Activated CD8-positive, alpha-beta memory T cell treated with anti-CD3 and anti-CD28 coated beads for 48 hours (primary cell): Measurements from ENCODE around the gene SYTL5.

Source experiments
- DNase-seq, 3 experiments: peaks; one replicate each; pipeline ENCODE4 v3.0.0-alpha.2; 2020; ENCODE audit warnings: low read depth in 2 of 3, low spot score in 2 of 3

The SYTL5 gene

DNA sequence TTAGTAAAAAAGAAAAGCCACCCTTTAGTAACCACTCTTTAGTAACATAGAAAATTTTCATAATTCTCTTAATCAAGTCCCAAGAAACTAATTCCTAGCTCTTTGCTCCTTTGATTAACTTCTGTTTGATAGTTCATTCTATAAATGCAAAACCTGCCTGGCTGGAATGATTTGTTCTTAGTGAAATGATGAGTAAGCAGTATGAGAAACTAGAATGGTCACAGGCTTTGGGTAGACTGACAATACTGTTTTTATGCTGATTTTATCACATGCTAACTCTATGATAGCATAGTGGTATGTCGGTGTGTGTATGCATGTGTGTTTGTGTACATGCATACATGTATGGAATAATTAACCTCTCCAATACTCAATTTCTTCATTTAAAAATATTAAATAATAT is 81.2 kb downstream of the SYTL5 start:
- no peak for DNase-seq

DNA sequence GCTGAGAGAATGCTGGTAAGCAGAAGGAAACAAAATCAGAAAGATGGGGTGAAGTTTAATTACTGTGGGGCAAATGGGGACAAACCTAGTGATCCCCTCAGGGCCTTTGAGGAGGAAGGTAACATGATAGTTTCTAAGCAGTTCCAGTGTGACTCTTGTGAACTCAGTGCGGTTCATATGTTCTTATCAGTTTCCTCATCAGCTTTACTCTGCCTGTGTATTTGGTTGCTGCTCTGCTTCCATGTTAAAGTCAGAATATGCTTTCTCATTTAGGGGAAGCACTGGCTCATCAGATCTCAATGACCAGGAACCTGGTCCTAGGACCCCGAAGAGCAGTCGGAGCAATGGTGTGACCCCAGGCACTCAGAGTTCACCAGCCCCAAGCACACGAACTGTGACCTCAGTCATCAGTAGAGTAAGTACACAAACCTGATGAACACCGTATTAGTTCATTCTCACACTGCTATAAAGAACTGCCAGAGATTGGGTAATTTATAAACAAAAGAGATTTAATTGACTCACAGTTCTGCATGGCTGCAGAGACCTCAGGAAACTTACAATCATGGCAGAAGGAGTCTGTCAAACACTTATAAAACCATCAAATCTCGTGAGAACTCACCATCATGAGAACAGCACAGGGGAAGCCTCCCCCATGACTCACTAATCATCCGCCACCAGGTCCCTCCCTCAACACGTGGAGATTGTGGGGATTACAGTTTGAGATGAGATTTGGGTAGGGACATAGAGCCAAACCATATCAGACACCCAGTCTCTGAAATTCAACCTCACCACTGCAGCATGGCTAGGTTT is 83.0 kb downstream of the SYTL5 start:
- DNase-seq = no peak

DNA sequence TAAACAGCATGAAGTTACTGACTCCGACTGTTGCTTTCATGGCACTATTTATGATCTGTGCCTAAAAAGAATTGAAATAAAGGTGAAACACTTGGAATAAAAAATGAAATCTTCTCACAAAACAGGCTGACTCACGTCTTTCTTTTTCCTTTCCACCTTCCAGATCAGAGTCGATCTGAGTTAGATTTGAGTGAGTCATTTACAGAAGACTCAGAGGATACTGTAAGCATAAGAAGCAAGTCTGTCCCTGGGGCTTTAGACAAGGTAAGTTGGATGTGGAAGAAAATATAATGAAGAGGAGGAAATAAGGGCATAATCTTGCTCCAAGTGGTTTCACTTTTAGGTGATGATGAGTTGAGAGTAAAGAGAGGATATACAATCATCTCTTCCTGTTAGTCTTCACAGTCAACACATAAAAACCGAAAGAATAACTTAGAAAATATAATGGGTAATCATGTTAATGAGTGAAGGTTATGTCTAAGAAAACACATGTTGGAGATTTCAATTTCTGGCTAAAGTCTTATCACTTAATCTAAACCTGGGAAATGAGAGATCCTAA is 89.7 kb downstream of the SYTL5 start:
- DNase-seq = no peak

DNA sequence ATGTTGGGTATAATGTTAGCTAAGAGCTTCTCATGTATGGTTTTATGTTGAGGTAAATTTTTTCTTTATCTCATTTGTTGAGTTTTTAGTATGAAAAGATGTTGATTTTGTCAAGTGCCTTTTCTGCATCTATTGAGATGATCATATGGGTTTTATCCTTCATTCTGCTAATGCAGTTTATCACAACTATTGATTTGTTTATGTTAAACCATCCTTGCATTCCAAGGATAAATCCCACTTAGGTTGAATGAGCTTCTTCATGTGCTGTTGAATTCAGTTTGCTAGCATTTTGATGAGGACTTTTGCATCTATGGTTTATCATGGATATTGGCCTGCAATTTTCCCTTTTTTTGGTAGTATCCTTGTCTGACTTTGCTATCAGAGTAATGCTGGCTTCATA is 93.3 kb downstream of the SYTL5 start:
- no peak for DNase-seq

DNA sequence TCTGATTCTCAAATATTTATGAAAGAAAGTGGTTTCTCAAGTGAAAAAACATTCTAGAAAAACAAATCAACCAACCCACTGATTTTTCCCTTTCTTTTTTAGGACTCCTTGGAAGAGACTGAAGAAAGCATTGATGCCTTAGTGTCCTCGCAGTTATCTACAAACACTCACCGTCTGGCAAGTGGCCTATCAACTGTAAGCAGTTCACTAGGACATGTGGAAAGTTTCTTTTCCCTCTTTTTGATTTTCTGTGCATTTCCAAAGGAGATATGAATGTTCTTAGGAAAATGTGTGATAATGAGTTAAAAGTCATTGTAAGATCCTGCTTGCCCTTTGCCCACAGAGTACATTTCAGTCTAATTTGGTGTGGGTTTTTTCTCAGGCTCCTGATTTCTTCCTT is 95.9 kb downstream of the SYTL5 start:
- no peak for DNase-seq

DNA sequence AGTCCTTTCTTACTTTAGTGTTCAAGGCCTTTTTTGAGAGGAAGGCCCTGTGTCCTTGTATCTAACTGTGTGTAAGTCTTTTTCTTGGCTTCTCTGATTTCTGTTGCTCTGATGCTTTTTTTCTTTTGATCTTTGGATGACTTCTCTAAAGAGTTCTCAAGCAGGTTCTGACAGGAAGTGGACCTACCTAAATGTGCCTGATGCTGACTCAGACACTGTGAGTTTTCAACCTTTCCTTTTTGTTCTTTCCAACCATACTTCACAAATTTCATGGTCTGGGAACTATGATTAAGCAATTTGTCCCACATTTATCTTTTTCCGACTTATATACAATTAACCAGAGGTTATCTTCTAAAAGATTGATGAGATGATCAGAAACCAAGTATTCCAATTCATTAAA is 96.5 kb downstream of the SYTL5 start:
- no peak for DNase-seq

DNA sequence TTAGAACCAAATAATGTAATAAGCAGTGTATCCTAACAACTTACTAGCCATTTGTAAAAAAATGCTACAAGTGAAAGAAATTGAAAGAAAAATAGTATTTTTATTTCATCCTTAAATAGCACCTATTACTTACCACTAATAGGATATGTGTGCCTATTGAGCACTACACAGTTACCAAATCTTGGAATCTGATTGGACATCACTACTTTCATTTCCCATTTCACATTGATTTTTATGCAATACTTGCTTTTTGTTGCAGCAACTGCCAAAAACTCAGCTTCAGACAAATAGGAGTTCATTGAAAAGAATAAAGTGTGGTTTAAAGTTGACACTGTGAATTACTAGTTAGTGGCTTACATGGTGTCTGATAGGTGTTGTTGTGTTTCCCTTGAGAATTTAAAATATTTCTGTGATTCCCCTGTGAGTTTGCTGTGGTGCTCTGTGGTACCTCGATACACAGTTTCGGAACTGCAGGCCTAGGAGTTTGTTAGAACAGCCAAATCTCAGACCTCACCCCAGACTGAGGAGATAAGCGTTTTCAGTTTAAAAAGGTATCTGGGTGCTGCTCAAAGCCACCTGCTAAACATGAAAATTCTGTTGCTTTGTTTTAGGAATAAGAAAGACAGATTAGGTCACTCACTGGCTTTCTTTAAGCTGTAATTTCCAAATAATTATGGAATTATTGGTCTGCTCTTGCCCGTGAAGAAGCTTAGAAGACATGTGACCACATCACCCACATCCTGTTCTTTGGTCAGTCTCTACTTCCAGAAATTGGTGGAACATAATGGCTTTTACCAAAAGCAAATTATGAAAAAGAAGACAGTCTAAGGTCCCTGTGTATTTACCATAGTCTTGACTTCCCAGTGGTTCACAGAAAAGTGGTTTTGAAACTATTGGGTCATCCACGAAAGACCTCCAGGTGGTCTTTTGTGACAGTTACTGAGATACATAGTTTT is 97.8 kb downstream of the SYTL5 start:
- no peak for DNase-seq

DNA sequence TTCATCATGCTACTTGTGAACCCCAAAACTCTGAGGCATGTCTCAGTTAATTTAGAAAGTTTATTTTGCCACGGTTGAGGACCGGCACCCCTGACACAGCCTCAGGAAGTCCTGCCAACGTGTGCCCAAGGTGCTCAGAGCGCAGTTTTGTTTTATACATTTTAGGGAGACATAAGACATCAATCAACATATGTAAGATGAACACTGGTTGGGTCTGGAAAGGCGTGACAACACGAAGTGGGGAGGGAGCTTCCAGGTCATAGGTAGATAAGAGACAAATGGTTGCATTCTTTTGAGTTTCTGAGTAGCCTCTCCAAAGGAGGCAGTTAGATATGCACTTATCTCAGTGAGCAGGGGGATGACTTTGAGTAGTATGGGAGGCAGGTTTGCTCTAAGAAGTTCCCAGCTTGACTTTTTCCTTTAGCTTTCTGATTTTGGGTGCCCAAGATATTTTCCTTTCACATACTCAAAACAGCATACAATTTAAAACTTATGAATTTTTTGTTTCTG is 98.9 kb downstream of the SYTL5 start:
- DNase-seq = no peak

DNA sequence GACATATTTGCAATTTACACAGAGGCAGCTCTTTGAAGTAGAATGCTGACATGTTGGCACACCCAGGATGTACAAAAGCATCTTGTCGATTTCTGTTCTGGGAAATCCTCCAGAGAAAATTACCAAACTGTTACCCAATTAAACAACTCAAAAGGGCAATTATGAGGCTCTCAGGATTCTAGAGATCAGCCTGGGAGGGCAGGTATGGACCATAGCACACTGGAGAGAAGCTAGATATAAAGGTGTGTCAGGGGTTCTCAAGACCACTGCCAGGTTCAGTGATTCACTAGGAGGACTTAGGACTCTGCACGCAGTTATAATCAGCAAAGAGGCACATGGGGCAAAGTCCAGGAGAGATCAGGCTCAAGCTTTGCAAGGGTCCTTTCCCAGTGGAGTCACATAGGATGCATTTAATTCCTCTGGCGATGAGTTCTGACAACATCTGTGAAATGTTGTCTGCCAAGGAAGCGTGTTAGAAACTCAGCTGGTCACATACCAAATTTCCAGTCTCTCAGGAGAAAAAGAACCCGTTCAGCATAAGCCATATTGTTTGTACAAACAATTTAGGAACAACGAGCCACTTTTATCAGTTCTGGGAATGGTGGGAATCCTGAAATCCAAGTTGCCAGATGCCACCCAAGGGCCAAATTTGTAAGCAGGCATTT is 100.8 kb downstream of the SYTL5 start:
- no peak for DNase-seq

DNA sequence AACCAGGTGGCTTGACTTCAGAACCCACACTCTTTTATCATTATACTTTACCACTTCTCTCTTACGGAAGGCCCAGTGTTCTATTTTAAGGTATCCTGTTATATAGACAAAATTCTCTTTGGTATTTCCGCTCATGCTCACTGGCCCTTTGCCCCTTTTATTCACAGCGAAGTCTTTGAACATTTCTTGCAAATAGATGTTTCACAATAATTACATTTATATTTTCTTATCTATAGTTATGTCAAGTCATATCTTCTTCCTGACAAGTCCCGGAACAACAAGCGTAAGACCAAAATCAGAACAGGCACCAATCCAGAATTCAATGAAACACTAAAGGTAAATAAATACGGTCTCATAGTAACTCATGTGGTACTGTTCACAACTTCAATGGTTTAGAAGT is 102.0 kb downstream of the SYTL5 start:
- no peak for DNase-seq

DNA sequence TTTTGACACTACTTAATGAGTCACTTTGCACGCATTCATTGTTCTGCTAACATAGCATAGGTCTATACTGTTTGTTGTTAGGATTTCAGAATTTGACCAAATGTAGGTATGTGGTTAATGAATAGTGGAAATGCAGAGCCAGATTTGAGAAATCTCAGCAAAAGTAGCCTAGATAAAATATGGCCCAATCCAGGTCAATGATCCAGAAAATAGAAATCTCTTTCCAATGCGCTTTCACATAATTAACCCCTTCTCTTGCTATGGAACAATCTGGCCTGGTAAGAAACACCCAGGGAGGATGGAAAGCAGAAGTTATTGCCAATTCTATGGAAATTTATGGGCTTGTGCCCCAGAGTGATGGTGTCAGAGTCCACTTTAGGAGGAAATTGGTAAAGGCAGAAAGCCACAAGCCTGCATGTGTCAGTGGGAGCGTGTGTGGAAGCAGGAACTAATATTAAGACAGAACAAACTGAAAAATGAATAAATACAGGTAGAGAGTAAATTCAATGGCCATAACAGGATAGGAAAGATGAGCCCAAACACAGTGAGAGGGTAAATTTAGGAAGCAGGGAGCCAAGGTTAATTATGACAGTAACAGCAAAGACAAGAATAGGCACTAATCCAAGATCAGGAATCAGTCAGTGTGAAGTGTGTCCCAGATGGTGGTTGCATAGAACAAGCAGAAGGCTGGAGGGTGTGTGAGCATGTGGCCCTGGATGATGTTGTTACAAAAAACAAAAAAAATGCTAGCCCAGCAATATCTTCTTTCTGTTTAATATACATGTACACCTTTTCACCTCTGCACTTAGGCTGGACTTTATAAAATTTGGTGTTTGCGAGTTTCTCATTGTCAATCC is 102.9 kb downstream of the SYTL5 start:
- DNase-seq = no peak

DNA sequence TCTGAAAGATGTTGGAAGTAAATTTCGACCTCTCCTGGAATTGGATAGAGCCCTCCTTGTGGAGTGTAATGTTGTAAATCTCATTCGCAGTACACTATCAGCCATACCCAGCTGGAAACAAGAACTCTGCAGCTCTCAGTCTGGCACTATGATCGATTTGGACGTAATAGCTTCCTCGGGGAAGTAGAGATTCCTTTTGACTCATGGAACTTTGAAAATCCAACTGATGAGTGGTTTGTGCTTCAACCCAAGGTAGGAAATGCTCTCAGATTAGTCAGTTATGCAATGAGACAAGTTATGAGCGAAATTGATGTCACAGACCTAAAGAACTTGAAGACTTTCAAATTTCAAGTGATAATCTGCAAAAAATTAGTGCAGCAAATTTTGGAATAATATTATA is 103.9 kb downstream of the SYTL5 start:
- DNase-seq = no peak

DNA sequence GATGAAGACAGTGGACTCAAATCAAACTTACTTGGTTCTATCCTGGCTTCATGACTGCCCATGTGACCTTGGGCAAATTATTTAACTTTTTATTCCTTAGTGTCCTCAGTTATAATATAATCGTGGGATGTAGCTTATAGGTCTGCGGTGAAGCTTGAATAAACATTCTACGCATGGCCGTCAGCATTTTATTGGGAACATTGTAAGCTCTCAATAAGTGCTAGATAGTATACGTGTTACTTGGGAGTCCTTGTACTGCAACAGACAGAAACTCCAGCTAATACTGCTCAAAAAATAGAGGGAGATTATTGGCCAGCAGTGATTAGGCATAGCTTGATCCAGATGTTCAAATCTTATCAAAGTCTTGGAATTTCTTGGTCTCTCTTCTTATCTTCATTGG is 104.8 kb downstream of the SYTL5 start:
- no peak for DNase-seq

DNA sequence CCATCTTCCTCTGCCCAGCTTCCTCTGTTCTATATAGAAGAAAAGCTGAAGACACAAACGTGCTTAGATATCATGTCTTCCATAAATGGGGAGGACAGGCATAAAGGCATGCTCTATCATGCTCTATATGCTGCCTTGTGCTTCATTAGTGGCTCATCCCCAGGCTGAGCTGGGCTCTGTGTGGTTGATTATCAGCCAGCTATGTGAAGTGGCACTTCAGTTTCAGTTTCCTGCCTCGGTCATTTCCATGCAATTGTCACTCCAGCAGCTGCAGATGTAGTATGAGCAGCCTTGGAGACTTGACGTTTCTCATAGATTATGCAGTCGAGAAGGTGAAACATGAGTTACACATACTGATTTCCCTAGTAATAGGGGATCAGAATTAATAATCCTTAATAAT is 106.2 kb downstream of the SYTL5 start:
- DNase-seq = no peak

DNA sequence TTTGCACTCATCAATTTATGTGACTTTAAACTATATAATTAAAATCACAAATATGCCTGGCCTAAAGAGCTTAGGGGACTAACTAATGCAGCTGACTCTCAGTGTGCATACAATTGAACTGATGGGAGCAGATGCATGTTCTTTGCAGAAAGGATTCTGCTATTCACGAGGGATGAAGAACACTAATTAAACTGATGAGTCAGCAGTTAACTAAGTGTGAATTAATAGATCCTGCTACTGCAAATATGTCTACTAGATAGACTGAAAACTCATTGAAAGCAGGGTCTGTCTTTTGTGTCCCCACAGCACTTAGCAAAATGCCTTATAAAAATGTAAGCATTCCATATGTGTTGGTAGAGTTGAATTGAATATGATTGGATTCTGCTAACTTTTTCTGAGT is 110.4 kb downstream of the SYTL5 start:
- no peak for DNase-seq

DNA sequence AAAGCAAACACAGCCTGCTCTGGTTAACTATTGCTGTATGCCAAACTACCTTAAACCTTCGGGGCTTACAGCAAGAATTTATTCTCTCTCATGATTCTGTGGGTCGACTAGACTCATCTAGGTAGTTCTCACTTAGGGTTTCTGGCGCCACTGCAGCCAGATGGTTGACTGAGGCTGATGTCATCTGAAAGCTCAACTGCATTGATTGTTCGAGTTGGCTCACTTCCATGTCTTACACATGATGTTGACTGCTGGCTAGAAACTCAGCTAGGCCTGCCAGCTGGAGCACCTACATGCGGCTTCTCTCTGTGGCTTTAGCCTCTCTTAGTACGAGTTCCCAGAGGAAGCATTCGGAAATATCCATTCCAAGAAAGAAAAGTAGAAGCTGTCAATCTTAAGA is 111.1 kb downstream of the SYTL5 start:
- DNase-seq = no peak

DNA sequence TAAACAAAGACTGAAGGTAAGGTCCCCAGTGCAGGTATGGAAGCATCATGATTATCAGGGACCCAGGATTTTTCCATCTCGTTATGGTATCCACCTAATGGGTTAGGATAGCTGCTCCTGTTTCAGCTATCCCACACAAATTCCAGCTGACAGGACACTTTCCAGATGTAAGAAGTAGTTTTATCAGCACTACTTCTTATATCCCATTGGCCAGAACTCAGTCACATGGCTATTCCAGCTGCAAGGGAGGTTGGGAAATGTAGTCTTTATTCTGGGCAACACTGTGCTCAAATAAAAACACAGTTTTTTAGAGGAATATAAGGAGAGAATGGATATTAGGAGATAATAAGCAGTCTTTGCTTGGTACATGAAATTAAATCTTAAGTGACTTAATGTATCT is 117.6 kb downstream of the SYTL5 start:
- DNase-seq = no peak

DNA sequence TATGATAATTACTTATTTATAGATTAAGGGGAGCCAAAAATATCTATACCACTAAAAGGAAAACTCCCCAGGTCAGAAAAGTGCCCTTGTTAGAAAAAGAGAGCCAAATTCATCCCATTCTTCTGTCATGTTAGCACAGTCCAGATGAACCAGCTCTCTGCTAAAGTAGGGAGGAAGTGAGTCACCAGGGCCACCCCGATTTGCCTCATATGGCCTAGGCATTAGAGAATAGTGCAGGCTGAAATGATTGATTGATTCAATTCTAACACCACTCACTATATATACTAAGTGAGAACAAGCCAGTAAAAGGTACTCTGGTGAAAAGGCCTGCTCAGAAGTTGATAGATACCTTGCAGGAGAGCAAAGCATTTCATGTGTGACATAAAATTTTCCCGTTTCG is 119.8 kb downstream of the SYTL5 start:
- no peak for DNase-seq

DNA sequence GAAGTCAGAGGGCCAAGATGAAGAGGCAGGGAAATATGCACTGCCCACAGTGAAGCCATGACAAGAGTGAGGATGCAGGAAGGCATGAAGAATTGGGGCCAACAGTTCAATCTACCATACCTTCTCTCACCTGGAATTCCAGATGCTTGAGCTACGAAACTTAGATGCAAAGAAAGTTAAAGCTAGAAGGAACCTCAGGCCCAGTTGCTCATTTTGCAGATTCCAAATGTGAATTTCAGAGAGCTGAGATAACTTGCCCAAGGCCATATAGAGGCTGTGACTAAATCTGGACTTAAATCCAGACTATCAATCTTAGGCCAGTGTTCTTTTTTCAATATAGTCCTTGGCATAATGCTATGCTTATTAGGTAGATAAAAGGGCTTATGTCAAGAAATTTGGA is 121.6 kb downstream of the SYTL5 start:
- no peak for DNase-seq

DNA sequence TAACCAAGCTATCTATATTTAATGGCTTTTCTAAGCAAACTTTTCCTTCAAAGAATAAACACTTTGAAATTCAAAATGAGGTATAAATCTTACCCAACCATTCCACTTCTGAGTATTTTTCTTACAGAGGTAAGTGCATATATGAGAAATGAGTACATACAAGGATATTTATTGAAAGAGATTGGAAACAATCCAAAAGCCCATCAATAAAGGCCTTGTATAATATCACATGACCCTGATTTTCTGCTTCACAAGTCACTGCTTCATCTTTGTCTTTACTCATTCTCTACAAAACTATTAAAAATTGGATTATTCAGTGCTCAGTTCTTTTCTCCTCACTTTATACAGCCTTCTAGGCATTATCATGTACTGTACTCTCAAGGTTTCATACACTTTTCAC is 123.0 kb downstream of the SYTL5 start:
- no peak for DNase-seq
